Limb (tissue), 2 donors: ENCODE data around the gene DDX39B.
A peak's percentile ranks its signal among the peaks of the same experiment; 100 is the strongest.

Source experiments
- DNase-seq, 2 donors: peaks; one replicate each; pipeline ENCODE4 v3.0.0-alpha.2; 2016; ENCODE audit errors: extremely low spot score in 2 of 2

The DDX39B gene

GRCh38 chr6:31548544-31548873 lies 6.7 kb upstream of the DDX39B start:
- no peak for DNase-seq

- peak in 1 of 2 donors; percentile 39 for DNase-seq
Measured at GRCh38 chr6:31547727-31548543, 6.1 kb upstream of the DDX39B start.

- DNase-seq, result peak; percentile 94 to 99
Measured at GRCh38 chr6:31546958-31547726, 5.3 kb upstream of the DDX39B start, which contains the start of gene NFKBIL1. Gene NFKBIL1, plus strand, starts transcription at chr6:31547608. Its CDS starts 87 bp downstream, at chr6:31547695.

GRCh38 chr6:31546339-31546957 lies 4.6 kb upstream of the DDX39B start, which contains the start of gene ATP6V1G2:
Gene ATP6V1G2, minus strand, starts transcription at chr6:31546608. Its CDS starts 49 bp downstream, at chr6:31546559.
- peak; percentile 89 to 95 for DNase-seq

- DNase-seq, result no peak
Measured at GRCh38 chr6:31545291-31545690, 3.5 kb upstream of the DDX39B start.

- no peak for DNase-seq
Measured at GRCh38 chr6:31544676-31545075, 2.9 kb upstream of the DDX39B start.

GRCh38 chr6:31543639-31544038 lies 1.8 kb upstream of the DDX39B start:
- no peak for DNase-seq

- peak in 1 of 2 donors; percentile 57 for DNase-seq
Measured at GRCh38 chr6:31541059-31541657, 645 bp downstream of the DDX39B start.

- DNase-seq, result no peak
Measured at GRCh38 chr6:31540640-31541039, 1.2 kb downstream of the DDX39B start.

GRCh38 chr6:31538805-31539400 lies 2.9 kb downstream of the DDX39B start:
- DNase-seq, result no peak

GRCh38 chr6:31535538-31536324 lies 6.1 kb downstream of the DDX39B start:
- DNase-seq, result no peak

- no peak for DNase-seq
Measured at GRCh38 chr6:31534521-31535040, 7.2 kb downstream of the DDX39B start.

GRCh38 chr6:31534011-31534410 lies 7.8 kb downstream of the DDX39B start:
- DNase-seq, result no peak

- no peak for DNase-seq
Measured at GRCh38 chr6:31533455-31533841, 8.4 kb downstream of the DDX39B start.

- no peak for DNase-seq
Measured at GRCh38 chr6:31532644-31533454, 9.0 kb downstream of the DDX39B start.

- no peak for DNase-seq
Measured at GRCh38 chr6:31531771-31532643, 9.8 kb downstream of the DDX39B start.

GRCh38 chr6:31531162-31531561 lies 10.6 kb downstream of the DDX39B start:
- DNase-seq, result no peak

GRCh38 chr6:31530659-31531058 lies 11.1 kb downstream of the DDX39B start:
- DNase-seq, result no peak
